Tongue (tissue), 2 donors: Measurements from ENCODE around the gene UST. TPM values are rescaled to one million over a fixed set of nuclear protein-coding genes. Genes with fewer than 3 reads are reported as not detected.
"Not testable (repeated sequence)": the region's sequence is repeated elsewhere in the genome, so short reads cannot be mapped to it uniquely, and the experiment has no call there.

ENCODE experiments used
- DNase-seq: peaks from one replicate; pipeline ENCODE4 v3.0.0-alpha.2; 2015
- total RNA-seq: library from RNA; depleted of rRNA; stranded (reverse); fragments of >200 nt; gene quantifications from one replicate; pipeline ENCODE4 v1.2.3, GENCODE V29; 2014

The UST gene
- total RNA-seq, 1 donor from 2014 or later = 15.0 TPM

- no peak for DNase-seq
These were observed 9.9 kb upstream of the UST start for GRCh38 chr6:148736774-148737412.

GRCh38 chr6:148737806-148738205, 9.0 kb upstream of the UST start:
- DNase-seq = no peak

GRCh38 chr6:148738946-148739821, 7.6 kb upstream of the UST start:
- DNase-seq = no peak

GRCh38 chr6:148739822-148740128, 7.1 kb upstream of the UST start:
- no peak for DNase-seq

- no peak for DNase-seq
These were observed 3.4 kb upstream of the UST start for GRCh38 chr6:148743476-148743875.

- no peak for DNase-seq
These were observed 904 bp upstream of the UST start for GRCh38 chr6:148745926-148746325.

- no peak for DNase-seq
These were observed 278 bp downstream of the UST start for GRCh38 chr6:148747145-148747470.

- peak; percentile 56 for DNase-seq
These were observed 788 bp downstream of the UST start for GRCh38 chr6:148747471-148748165.

- no peak for DNase-seq
These were observed 2.8 kb downstream of the UST start for GRCh38 chr6:148749674-148750073.

- no peak for DNase-seq
These were observed 4.3 kb downstream of the UST start for GRCh38 chr6:148750838-148751792.

- DNase-seq = no peak
These were observed 5.0 kb downstream of the UST start for GRCh38 chr6:148751793-148752170.

- not testable (repeated sequence) for DNase-seq
These were observed 8.5 kb downstream of the UST start for GRCh38 chr6:148755379-148755778.

GRCh38 chr6:148757944-148758480, 11.2 kb downstream of the UST start:
- DNase-seq = no peak

GRCh38 chr6:148758492-148758891, 11.7 kb downstream of the UST start:
- DNase-seq = peak; percentile 33

- no peak for DNase-seq
These were observed 13.4 kb downstream of the UST start for GRCh38 chr6:148760258-148760534.

GRCh38 chr6:148760568-148761526, 14.0 kb downstream of the UST start:
- peak; percentile 73 for DNase-seq

GRCh38 chr6:148761527-148762011, 14.7 kb downstream of the UST start:
- DNase-seq = peak; percentile 56

- DNase-seq = no peak
These were observed 15.4 kb downstream of the UST start for GRCh38 chr6:148762231-148762630.

GRCh38 chr6:148764259-148765020, 17.6 kb downstream of the UST start:
- DNase-seq = not testable (repeated sequence)
